Endodermal cell (in vitro differentiated cells): Measurements from ENCODE around the gene STX3. TPM values are rescaled to one million over a fixed set of nuclear protein-coding genes. Genes with fewer than 3 reads are reported as not detected.

ENCODE experiments used
- DNase-seq: peaks from one replicate; pipeline ENCODE4 v3.0.0-alpha.2; 2017
- H3K27ac ChIP-seq: 2 replicates; pipeline ENCODE4 v1.5.1; 2013; ENCODE audit warnings: mild to moderate bottlenecking, low read depth, low read length, moderate library complexity
- H3K27me3 ChIP-seq: 2 replicates; pipeline ENCODE4 v1.6.1; 2013; ENCODE audit warnings: mild to moderate bottlenecking, low read length, moderate library complexity; ENCODE audit not compliant: insufficient read depth, control insufficient read depth, poor library complexity, severe bottlenecking
- H3K36me3 ChIP-seq: 2 replicates; pipeline ENCODE4 v1.7.0; 2013; ENCODE audit warnings: mild to moderate bottlenecking, low read length, moderate library complexity; ENCODE audit not compliant: control insufficient read depth, insufficient read depth
- H3K4me1 ChIP-seq: one replicate; pipeline ENCODE4 v1.7.0; 2013; ENCODE audit warnings: low read length; ENCODE audit not compliant: control insufficient read depth, insufficient read depth
- H3K4me3 ChIP-seq: 2 replicates; pipeline ENCODE4 v1.5.1; 2013; ENCODE audit warnings: mild to moderate bottlenecking, low read length, moderate library complexity
- H3K9ac ChIP-seq: 2 replicates; pipeline ENCODE4 v1.6.1; 2013; ENCODE audit warnings: mild to moderate bottlenecking, low read length, moderate library complexity; ENCODE audit not compliant: poor library complexity, severe bottlenecking; ENCODE audit errors: extremely low read depth
- H3K9me3 ChIP-seq: 2 replicates; pipeline ENCODE4 v1.6.1; 2013; ENCODE audit warnings: mild to moderate bottlenecking, low read length, moderate library complexity; ENCODE audit not compliant: control insufficient read depth
- H3K27ac Mint-ChIP-seq: 2 replicates; pipeline ENCODE4 v1.8.0; 2020; ENCODE audit warnings: mixed read lengths
- H3K27me3 Mint-ChIP-seq: 2 replicates; pipeline ENCODE4 v1.8.0; 2021; ENCODE audit warnings: mild to moderate bottlenecking, mixed read lengths; ENCODE audit not compliant: insufficient read depth
- H3K36me3 Mint-ChIP-seq: 2 replicates; pipeline ENCODE4 v1.8.0; 2020; ENCODE audit warnings: low read depth, mixed read lengths
- H3K4me1 Mint-ChIP-seq: 2 replicates; pipeline ENCODE4 v1.8.0; 2020; ENCODE audit warnings: mixed read lengths
- H3K4me3 Mint-ChIP-seq: 2 replicates; pipeline ENCODE4 v1.8.0; 2020; ENCODE audit warnings: mild to moderate bottlenecking, moderate library complexity, mixed read lengths
- H3K9me3 Mint-ChIP-seq: 2 replicates; pipeline ENCODE4 v1.8.0; 2020; ENCODE audit warnings: mild to moderate bottlenecking, mixed read lengths
- CTCF ChIP-seq: fragments of 200-600 bp; sonication (generic); conservative IDR thresholded peaks from 2 replicates; pipeline ENCODE4 v1.5.0; 2021; ENCODE audit warnings: antibody characterized with exemption, mild to moderate bottlenecking
- whole genome bisulfite sequencing, 2 experiments: methylation state at CpG; one replicate each; pipeline versions ENCODE4 v1.1.5 to v1.1.7; 2013; ENCODE audit warnings: missing lambda C conversion rate in 2 of 2, mixed read lengths in 1 of 2; ENCODE audit not compliant: insufficient coverage in 1 of 2, insufficient read length in 1 of 2; 5-methylcytosine and 5-hydroxymethylcytosine counted together
- total RNA-seq, 2 donors: library from RNA; stranded (reverse); fragmentation: NEBNext Ultra II Directional in 1 of 2; extraction: Animal tissue kit (Norgen Biotek cat#: 25700) in 1 of 2; gene quantifications; 2 replicates in 1 of 2; 3 replicates in 1 of 2; pipeline ENCODE4 v1.2.1, GENCODE V29; 2021

The STX3 gene
- total RNA-seq, 2 donors from 2014 or later, result 119 to 160 TPM

- peak overlapping the region; percentile 64 for H3K27ac Mint-ChIP-seq
- H3K9ac ChIP-seq, result no peak overlapping the region
- no peaks in the 10 kb centered on the region for H3K9me3 Mint-ChIP-seq
- no peak overlapping the region for H3K27ac ChIP-seq
- H3K4me1 Mint-ChIP-seq, result peaks cover 32% of the 10 kb centered on the region
- no peak overlapping the region for H3K4me3 ChIP-seq
- DNase-seq, result no peak
- no peak overlapping the region for H3K4me3 Mint-ChIP-seq
- no peaks in the 10 kb centered on the region for H3K9me3 ChIP-seq
- H3K27me3 Mint-ChIP-seq, result no peaks in the 10 kb centered on the region
- no peak for TF ChIP-seq CTCF
- H3K4me1 ChIP-seq, result peaks cover 19% of the 10 kb centered on the region
- H3K36me3 ChIP-seq, result peaks cover 69% of the 10 kb centered on the region
- H3K36me3 Mint-ChIP-seq, result peaks cover 57% of the 10 kb centered on the region
- no peaks in the 10 kb centered on the region for H3K27me3 ChIP-seq
- 93 to 96% methylated on average over 6 to 7 of the region's 7 CpGs for WGBS, 2 experiments
Observed at GRCh38 chr11:59800390-59801025, 45.3 kb downstream of the STX3 start.

GRCh38 chr11:59801160-59801706 is 46.1 kb downstream of the STX3 start:
- Histone ChIP-seq H3K27ac (no peak overlapping the region), H3K27me3 (no peaks in the 10 kb centered on the region), H3K4me3 (no peak overlapping the region), H3K4me1 (peaks cover 19% of the 10 kb centered on the region), H3K9ac (no peak overlapping the region), H3K9me3 (no peaks in the 10 kb centered on the region), H3K36me3 (peaks cover 68% of the 10 kb centered on the region)
- WGBS, 2 experiments, result 94 to 100% methylated on average over 2 of the region's 2 CpGs
- TF ChIP-seq CTCF, result no peak
- Mint-ChIP-seq H3K36me3 (peaks cover 52% of the 10 kb centered on the region), H3K4me3 (no peak overlapping the region), H3K4me1 (peaks cover 32% of the 10 kb centered on the region), H3K9me3 (no peaks in the 10 kb centered on the region), H3K27me3 (no peaks in the 10 kb centered on the region), H3K27ac (peak overlapping the region; percentile 30)
- DNase-seq, result no peak

- no peaks in the 10 kb centered on the region for H3K9me3 Mint-ChIP-seq
- Histone ChIP-seq H3K9me3 (no peaks in the 10 kb centered on the region), H3K4me3 (no peak overlapping the region), H3K36me3 (peaks cover 70% of the 10 kb centered on the region), H3K4me1 (peaks cover 19% of the 10 kb centered on the region), H3K9ac (no peak overlapping the region), H3K27me3 (no peaks in the 10 kb centered on the region), H3K27ac (no peak overlapping the region)
- H3K27me3 Mint-ChIP-seq, result no peaks in the 10 kb centered on the region
- 53 to 70% methylated on average over 5 of the region's 5 CpGs for WGBS, 2 experiments
- no peak for TF ChIP-seq CTCF
- peaks cover 32% of the 10 kb centered on the region for H3K4me1 Mint-ChIP-seq
- H3K4me3 Mint-ChIP-seq, result no peak overlapping the region
- peak overlapping the region; percentile 72 for H3K27ac Mint-ChIP-seq
- DNase-seq, result peak; percentile 69
- peaks cover 53% of the 10 kb centered on the region for H3K36me3 Mint-ChIP-seq
Observed at GRCh38 chr11:59801981-59802638, 46.9 kb downstream of the STX3 start.
